AG20443 (cell line): ENCODE measurements around the gene PELI2.

Source experiments
- DNase-seq: peaks from one replicate; pipeline ENCODE4 v3.0.0; 2012; ENCODE audit warnings: low spot score, mixed read lengths

PELI2 gene

GRCh38 chr14:56173365-56173922 is 55.2 kb downstream of the PELI2 start:
- DNase-seq = no peak

GRCh38 chr14:56175773-56176172 is 57.6 kb downstream of the PELI2 start:
- no peak for DNase-seq

- DNase-seq = no peak
Measured at GRCh38 chr14:56176530-56176929, 58.3 kb downstream of the PELI2 start.

- no peak for DNase-seq
Measured at GRCh38 chr14:56177036-56177435, 58.8 kb downstream of the PELI2 start.

GRCh38 chr14:56180754-56181542 is 62.7 kb downstream of the PELI2 start:
- no peak for DNase-seq

GRCh38 chr14:56181681-56182085 is 63.5 kb downstream of the PELI2 start:
- no peak for DNase-seq

- no peak for DNase-seq
Measured at GRCh38 chr14:56182410-56182809, 64.2 kb downstream of the PELI2 start.

GRCh38 chr14:56183631-56184157 is 65.5 kb downstream of the PELI2 start:
- no peak for DNase-seq

GRCh38 chr14:56185992-56186391 is 67.8 kb downstream of the PELI2 start:
- DNase-seq = no peak

- no peak for DNase-seq
Measured at GRCh38 chr14:56187736-56188135, 69.5 kb downstream of the PELI2 start.

- peak; percentile 34 for DNase-seq
Measured at GRCh38 chr14:56189307-56189706, 71.1 kb downstream of the PELI2 start.

GRCh38 chr14:56193347-56193746 is 75.1 kb downstream of the PELI2 start:
- no peak for DNase-seq

- DNase-seq = no peak
Measured at GRCh38 chr14:56194042-56194441, 75.8 kb downstream of the PELI2 start.

- DNase-seq = no peak
Measured at GRCh38 chr14:56195223-56195622, 77.0 kb downstream of the PELI2 start.

- no peak for DNase-seq
Measured at GRCh38 chr14:56195704-56196103, 77.5 kb downstream of the PELI2 start.

- peak; percentile 49 for DNase-seq
Measured at GRCh38 chr14:56196274-56196673, 78.1 kb downstream of the PELI2 start.

- no peak for DNase-seq
Measured at GRCh38 chr14:56197150-56197549, 78.9 kb downstream of the PELI2 start.

GRCh38 chr14:56198438-56198837 is 80.2 kb downstream of the PELI2 start:
- DNase-seq = no peak

GRCh38 chr14:56199095-56199981 is 81.1 kb downstream of the PELI2 start:
- peak; percentile 85 for DNase-seq

GRCh38 chr14:56199982-56200577 is 81.9 kb downstream of the PELI2 start:
- no peak for DNase-seq

GRCh38 chr14:56202256-56202655 is 84.0 kb downstream of the PELI2 start:
- DNase-seq = no peak

GRCh38 chr14:56205881-56206280 is 87.7 kb downstream of the PELI2 start:
- DNase-seq = no peak
